ENCODE results near the gene RIT2.
"Not testable (repeated sequence)": the region's sequence is repeated elsewhere in the genome, so short reads cannot be mapped to it uniquely, and the experiment has no call there.

Gene RIT2

DNA sequence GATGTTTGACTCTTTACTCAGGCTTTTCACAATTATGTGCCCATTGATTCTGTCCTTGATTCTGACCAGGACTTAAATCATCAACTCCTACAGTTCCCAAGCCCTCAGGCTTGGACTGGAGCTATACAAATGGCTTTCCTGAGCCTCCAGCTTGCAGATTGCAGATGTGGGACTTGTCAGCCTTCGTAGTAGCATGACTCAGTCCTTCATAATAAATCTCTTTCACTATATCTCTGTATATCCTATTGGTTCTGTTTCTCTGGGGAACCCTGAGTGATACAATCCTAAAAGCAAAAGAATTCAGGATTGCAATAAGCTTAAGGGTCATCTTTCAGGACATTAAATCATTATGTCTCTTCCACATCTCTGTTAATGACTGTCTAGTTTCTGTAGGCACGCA lies 356.6 kb downstream of the RIT2 start:
- DNase-seq (ENCODE audit: low spot score) = no peak

DNA sequence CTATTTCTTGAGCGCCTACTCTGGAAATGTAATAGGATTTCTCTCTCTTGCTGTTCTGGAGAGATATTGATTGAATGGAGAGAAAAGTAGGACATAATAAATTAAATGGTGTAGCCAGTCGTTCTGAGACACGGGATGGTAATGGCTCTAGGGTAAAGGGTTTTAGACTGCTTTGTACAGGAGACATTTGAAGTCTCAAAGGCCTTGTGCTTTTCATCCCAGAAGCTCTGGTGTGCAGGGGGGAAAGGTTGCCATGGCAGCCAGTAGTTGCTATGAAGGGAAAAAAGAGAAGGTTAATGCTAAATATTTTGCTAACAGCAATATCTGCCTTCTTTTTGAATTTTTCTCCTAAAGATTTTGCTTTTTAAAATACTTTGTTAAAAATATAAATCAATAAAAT lies 359.3 kb downstream of the RIT2 start:
- DNase-seq (ENCODE audit: low spot score) = no peak

DNA sequence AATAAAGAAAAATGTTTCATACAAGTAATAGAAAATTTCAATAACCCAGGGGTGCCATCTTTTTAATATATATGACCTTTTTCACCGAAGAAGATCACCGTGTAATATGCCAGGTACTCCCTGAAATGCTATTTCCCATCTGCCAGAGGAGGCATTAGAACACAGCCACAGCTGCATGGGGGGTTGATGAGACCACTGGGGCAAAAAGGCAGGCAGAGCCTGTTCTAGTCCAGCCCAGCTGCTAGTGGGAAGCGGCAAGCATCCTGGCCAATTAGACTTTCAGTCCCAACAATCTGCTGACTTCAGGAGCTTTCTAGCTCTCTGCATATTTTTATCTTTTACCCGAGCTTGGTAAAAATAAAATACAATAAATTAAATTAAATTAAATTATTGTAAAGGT lies 362.6 kb downstream of the RIT2 start:
- DNase-seq (ENCODE audit: low spot score) = no peak

DNA sequence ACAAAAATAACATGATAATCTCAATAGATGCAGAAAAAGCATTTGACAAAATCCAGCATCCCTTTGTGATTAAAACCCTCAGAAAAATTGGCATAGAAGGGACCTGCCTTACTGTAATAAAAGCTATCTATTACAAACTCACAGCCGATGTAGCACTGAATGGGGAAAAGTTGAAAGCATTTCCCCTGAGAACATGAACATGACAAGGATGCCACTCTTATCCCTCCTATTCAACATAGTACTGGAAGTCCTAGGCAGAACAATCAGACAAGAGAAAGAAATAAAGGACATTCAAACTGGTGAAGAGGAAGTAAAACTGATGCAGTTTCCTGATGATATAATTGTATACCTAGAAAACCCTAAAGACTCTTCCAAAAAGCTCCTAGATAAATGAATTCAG lies 368.7 kb downstream of the RIT2 start:
- DNase-seq (ENCODE audit: low spot score) = no peak

DNA sequence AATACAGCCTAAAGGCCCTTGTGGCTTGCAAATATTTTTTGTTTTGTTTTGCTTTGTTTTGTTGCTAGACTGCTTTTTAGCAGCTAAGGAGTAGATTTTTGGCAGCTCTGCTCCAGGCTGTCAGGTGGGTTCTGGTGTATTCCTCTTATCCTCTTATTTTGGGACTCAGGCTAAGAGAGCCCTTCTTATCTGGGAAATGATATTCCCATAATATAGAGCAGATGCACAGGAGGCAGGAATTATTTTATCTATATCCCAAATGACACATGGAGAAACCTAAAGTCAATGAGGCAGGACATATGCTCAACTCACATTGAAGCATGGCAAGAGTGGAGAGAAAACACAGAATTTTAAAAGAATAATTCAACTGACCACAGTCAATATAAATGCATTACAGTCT lies 369.6 kb downstream of the RIT2 start:
- no peak for DNase-seq (ENCODE audit: low spot score)

DNA sequence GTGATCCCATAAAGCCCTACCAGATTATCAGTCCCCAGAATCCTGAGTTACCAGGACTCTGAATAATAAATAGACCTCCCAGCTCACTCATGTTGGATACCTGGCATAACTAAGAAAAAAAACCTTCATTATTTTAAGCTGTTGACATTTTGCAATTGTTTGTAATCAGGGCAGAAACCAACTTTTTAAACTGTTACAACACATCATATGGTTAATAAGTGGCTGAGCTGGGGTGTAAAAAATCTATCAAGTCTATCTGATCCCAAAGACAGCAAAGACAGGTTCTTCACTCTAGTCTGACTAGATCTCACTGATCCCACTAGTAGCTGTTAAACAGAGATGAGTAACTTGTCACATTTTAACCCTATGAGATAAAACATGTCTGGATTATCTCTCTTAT lies 370.3 kb downstream of the RIT2 start:
- no peak for DNase-seq (ENCODE audit: low spot score)

DNA sequence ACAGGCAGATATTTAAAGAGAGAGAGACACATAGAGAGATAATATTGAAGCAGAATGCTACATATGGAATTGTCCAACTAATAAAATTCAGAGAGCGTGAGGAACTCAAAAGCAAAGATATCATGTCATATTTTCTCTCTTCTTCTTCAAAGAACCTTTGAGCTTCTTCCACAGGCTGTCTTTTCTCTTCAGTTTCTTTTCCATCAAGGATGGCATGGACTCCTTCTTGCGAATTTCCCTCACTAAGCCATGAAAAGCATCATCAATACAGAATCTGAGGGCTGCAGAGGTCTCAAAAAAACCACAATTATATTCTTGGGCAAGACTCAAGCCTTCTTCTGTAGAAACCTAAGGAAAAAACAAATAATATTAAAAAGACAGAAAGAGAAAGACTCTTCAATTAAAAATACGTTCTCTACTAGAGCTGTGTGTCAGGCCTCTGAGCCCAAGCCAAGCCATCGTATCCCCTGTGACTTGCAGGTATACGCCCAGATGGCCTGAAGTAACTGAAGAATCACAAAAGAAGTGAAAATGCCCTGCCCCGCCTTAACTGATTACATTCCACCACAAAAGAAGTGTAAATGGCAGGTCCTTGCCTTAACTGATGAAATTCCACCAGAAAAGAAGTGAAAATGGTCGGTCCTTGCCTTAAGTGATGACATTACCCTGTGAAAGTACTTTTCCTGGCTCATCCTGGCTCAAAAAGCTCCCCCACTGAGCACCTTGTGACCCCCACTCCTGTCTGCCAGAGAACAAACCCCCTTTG lies 371.9 kb downstream of the RIT2 start:
- DNase-seq (ENCODE audit: low spot score) = no peak

DNA sequence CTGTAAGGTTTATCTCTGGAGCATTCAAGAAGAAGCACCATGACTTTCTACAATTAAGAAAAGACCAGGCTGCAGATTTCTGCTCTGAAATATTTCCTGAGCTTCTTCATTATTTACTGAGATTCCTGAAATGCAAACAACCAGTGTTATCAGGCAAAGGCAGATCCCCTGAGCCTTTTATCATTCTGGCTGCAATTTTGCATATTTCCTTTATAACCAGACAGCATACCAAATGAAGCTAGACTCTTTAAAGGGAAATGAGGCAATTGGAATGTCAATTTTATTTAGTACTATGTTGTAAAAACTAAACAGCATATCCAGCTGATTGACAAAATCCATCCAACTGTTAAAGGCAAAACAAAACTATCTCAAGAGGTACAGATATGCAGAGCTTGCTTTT lies 372.5 kb downstream of the RIT2 start:
- DNase-seq (ENCODE audit: low spot score) = no peak

DNA sequence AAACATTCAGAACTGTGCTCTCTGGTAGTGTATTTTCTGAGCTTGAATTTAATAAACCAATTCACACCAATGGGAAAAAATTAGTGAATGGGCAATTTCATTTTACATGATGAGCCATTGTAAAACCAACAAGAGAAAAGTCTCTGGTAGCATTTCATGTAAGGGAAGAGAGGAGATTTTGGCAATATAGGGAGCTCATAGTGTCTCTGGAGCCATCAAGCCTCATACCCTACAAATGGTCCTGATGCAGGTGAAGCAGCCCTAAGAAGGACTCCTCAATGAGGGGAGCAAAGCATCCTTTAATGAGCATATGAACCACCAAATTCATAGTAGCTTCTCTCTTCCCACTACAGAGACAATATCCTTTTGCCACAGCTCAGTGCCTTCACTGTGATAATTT lies 373.0 kb downstream of the RIT2 start:
- no peak for DNase-seq (ENCODE audit: low spot score)

DNA sequence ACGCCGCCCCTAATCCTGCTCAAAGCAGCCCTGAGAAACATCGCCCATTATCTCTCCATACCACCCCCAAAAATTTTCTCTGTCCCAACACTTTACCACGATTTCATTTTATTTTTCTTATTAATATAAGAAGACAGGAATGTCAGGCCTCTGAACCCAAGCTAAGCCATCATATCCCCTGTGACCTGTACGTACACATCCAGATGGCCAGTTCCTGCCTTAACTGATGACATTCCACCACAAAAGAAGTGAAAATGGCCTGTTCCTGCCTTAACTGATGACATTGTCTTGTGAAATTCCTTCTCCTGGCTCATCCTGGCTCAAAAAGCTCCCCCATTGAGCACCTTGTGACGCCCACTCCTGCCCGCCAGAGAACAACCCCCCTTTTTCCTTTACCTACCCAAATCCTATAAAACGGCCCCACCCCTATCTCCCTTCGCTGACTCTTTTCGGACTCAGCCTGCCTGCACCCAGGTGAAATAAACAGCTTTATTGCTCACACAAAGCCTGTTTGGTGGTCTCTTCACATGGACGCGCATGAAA lies 373.6 kb downstream of the RIT2 start:
- DNase-seq (ENCODE audit: low spot score) = not testable (repeated sequence)

DNA sequence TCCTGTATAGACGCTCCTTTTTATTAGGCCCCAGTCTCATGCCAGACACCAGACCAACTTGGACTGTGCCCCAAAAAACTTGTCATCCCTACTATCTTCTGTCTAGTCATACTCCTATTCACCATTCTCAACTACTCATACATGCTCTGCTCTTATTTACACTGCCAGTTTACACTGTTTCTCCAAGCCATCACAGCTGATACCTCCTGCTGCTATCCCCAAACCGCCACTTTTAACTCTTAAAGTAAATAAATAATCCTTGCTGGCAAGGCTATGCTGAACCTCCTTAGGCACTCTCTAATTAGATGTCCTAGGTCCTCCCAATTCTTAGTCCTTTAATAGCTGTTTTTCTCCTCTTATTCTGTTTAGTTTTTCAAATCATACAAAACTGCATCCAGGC lies 374.2 kb downstream of the RIT2 start:
- DNase-seq (ENCODE audit: low spot score) = not testable (repeated sequence)

DNA sequence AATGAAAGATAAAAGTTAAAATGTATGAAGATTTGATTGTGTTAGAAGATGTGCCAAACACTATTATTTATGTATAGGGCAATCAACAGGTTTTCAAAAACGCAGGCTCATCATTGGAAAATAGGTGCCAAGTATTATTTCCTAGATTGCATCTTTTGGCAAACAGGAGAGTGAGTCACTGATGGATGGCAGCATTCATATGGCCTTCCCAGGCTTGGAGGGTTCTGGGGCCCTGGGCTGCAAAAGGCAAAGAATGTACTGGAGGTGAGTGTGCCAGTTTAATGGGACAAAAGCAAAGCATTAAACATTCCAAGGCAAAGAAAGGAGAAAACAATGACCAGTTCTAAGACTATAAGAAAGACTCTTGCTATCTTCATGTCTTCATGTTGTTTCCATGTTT lies 379.4 kb downstream of the RIT2 start:
- DNase-seq (ENCODE audit: low spot score) = no peak

DNA sequence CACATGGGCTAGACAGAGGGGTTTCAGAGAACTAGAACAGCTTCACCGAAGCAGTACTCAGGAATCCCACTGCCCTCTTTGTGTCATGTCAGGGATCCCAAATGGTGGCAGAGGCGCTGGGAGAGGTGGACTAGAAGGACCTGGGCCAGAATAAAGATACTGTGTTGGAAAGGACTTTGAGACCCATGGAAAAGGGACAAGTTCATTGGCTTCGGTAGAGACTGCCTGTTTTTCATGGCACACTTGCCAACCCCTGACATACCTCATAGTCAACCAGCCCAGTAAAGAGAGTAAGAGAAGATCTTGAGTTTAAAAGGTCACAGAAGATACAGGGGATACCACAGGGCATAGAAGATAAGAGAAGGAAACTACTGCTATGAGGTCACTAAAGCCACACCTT lies 381.0 kb downstream of the RIT2 start:
- DNase-seq (ENCODE audit: low spot score) = no peak

DNA sequence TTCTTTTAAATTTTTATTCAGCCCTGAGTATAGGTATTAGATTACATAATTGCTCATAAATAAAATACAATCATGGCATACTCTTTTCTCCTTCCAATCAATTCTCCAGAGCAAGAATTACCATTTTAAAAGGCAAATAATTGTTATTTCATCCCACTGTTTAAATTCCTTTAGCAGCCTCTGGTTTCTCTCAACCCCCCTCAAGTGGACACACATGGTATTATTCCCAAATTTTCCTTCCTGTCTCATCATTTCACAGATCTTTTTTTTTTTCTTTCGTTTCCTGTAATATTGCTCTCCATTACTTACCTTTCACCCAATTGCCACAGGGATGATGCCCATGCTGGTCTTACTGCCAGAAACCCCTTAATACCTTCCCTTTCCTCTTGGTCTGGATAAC lies 385.2 kb downstream of the RIT2 start:
- no peak for DNase-seq (ENCODE audit: low spot score)

DNA sequence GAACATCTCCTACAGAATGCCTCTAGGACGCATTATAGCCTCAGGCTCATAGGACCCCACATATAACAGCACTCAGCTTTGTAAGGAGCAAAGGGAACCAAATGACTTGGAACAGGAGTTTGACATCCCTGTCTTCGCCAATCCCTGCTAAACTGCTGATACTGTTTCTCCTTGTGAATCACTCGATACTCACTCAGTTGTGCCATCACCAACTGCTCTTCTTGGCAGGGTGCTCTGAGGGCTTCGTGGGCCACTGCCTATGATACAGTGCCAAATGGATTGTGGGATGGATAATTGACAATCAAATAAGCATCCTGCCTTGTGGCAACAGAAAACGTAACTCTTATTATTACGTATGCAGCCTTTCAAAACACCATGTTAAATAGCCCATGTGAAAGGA lies 396.3 kb downstream of the RIT2 start:
- no peak for DNase-seq (ENCODE audit: low spot score)

DNA sequence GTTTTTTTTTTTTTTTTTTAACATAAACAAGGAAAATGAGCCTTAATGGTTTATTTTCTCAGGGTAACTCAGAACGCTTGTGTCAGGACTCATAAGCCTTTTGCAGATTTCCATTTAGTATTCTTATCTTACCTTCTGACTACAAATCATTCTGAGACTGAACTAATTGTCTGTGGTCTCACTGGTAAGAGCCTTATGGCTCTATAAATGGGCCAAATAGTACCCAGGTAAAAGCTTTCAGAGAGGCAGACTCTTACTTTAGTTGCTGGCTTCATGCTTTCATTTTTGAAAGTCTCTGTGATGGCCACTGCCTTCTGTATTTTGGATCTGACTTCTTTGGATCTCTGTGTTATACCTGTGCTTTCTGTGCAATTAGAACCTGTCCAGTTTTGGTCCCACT lies 403.4 kb downstream of the RIT2 start:
- no peak for DNase-seq (ENCODE audit: low spot score)

DNA sequence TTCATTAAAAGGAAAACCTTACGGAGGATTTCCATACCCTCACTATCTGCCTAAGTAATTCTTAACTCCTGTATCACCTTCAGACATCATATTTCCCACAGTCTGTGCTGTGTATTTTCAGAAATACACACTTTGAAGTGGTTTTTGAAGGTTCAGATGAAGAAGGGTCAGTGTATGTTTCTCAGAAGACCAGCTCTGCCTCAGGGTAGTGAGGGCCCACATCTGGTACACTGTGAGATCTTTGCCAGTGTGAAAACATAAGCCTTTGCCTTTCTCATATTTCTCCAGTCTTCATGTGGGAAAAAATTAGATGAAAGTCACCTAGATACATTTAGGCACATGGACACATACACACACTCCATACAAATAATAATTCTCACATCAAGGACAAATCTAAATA lies 408.4 kb downstream of the RIT2 start:
- no peak for DNase-seq (ENCODE audit: low spot score)

DNA sequence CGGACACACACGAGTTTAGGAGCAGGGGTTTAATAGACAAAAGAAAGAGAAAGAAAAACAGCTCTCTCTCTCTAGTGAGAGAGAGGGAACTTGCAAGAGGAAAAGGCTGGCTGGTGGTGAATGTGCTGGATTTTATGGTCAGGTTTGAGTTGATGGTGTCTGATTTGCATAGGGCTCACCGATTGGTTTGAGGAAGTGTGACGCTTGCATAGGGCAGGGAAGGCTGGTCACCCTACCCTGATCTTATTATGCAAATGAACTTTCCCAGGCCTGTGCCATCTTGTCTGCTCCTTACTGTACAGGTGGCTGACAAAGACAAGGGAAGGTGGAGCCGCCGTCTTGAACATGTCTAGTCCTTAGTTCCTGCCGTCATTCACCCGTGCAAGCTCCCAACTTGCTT lies 408.9 kb downstream of the RIT2 start:
- no peak for DNase-seq (ENCODE audit: low spot score)

DNA sequence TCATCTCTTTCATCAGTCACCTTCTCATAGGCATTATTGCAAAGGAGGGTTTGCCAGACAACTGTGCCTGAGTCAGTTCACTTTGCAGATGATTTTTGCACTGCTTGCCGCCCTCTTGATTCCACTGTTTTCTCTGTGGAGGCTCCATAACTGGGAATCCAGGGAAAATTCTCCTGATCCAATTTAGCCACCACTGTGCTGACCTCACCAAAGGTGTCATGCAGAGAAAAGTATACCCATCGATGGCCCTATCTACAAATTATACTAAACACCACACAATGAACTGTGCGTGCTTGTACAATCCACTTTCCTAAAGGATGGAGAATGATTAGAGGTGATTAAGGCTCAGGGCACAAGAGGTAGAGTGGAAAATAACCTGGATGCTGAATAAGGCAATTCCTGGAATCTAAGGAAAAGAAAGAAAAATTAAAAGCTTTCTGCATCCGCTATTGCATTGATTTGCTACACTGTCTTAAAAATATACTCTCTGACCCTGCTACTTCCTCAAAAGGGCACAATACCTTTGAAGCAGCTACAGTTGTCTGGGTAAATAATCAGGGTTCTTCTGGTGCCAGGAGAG lies 409.4 kb downstream of the RIT2 start:
- DNase-seq (ENCODE audit: low spot score) = no peak

Data from CD4-positive, alpha-beta T cell treated with Interleukin-6 at 100 ng/mL for 8 hours (primary cell).